ENCODE results near the gene CTDNEP1.

DNA sequence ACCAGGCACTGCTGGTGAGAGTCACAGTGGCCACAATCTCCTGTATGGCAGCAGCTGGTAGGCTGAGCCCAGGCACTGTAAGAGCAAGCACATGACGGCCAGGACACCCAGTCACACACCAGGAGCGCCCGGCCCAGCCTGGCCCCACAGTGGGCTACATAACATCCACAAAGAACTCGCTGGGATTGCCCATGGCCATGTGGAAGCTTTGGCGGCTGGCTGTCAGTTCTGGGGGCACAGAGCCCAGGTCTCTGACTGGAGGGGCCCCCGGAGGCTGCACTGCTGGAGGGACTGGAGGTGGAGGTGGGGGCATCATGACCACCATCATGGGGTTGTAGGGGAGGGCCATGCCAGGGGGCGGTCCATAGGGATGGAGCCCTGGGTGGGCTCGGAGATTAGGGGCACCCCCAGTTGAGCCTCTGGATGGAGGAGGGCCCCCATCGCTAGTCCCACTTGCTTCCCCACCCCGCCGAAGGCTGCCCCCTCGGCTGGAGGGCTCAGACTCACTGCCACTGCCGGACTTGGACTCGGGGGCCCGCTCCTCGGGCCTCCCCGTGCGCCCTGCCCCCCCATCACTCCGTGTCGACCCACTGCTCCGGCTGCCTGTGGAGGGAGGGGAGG, 25.7 kb downstream of the CTDNEP1 start:
- TF ChIP-seq, protein P1, sequence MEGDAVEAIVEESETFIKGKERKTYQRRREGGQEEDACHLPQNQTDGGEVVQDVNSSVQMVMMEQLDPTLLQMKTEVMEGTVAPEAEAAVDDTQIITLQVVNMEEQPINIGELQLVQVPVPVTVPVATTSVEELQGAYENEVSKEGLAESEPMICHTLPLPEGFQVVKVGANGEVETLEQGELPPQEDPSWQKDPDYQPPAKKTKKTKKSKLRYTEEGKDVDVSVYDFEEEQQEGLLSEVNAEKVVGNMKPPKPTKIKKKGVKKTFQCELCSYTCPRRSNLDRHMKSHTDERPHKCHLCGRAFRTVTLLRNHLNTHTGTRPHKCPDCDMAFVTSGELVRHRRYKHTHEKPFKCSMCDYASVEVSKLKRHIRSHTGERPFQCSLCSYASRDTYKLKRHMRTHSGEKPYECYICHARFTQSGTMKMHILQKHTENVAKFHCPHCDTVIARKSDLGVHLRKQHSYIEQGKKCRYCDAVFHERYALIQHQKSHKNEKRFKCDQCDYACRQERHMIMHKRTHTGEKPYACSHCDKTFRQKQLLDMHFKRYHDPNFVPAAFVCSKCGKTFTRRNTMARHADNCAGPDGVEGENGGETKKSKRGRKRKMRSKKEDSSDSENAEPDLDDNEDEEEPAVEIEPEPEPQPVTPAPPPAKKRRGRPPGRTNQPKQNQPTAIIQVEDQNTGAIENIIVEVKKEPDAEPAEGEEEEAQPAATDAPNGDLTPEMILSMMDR (IDR thresholded peaks at IDR 0.05): no peak
- TF ChIP-seq EP300 (IDR thresholded peaks at IDR 0.05) (no peak), POLR2A (IDR thresholded peaks at IDR 0.05) (no peak)

All from ovary (tissue), 3 donors.